HG03045 (cell line): ENCODE measurements around the gene LCA5L.
"Not testable (repeated sequence)": the region's sequence is repeated elsewhere in the genome, so short reads cannot be mapped to it uniquely, and the experiment has no call there.

Experiments
- ATAC-seq: cut with Tn5 transposase; IDR thresholded peaks from one replicate; pipeline ENCODE4 v1.9.1; 2021; ENCODE audit warnings: mild to moderate bottlenecking, moderate library complexity; ENCODE audit not compliant: unreplicated experiment

LCA5L gene

DNA sequence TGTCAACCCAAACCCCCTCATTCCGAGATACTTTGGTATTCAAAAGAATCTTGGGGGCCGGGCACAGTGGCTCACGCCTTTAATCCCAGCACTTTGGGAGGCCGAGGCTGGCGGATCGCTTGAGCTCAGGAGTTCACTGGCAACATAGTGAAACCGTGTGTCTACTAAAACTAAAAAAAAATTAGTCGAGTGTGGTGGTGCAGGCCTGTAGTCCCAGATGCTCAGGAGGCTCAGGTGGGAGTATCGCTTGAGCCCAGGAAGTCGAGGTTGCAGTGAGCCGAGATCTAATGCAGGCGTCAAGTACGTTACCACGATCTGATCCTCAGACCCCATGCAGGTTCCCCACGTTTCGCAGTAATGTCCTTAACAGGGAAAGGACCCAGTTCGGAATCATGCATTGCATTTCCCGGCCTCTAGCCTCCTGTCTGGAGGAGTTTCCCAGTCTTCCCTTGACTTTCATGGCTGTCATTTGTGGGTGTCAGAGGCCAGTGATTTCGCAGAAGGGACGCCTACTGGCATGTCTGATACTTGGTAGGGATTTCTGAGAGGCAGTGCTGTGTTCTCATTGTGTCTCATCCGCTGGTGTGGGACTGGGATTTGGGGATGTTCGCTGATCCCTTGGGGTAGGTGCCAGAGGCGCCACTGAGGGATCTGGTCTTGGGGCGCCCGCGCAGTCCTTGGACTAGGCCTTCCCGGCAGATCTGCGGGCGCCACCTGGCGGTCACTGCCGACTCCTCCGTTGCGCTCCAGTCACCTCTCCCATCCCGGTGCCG, 57.4 kb downstream of the LCA5L start:
- ATAC-seq, result peak; percentile 80

- no peak for ATAC-seq
Observed at GRCh38 chr21:39387461-39388037, 58.0 kb downstream of the LCA5L start.

DNA sequence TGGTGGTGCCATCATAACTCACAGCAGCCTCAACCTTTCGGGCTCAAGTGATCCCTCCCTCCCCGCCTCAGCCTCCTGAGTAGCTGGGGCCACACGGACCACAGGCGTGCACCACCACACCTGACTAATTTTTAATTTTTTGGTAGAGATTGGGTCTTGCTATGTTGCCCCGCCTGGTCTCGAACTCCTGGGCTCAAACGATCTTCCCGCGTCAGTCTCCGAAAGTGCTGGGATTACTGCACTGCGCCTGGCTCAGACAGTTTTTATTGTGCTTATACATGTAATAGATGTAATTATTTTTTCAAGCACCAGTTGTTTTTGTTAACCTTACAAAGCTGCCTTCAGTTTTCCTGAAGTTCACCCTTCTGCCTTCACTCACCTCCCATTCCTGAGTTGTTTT, 58.7 kb downstream of the LCA5L start:
- ATAC-seq, result no peak

DNA sequence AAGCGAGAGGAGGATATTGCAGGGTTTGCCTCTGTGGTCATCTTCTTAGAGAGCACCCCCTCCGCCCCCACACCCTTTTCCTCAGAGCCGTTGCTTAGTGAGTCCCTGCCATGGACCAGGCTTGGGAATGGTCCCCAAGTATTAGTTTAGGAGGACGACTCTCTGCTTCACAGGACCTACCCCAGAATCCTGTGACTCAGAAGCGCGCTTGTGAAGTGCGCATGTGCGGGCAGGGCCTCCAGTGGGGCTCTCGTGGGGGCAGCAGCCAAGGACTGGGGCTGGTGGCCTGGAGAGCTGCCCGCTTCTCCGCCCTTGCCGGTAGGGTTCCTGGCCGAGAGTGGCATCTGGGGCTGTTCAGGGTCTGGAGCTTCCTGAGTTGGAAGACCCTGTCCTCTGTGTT, 59.4 kb downstream of the LCA5L start:
- no peak for ATAC-seq

GRCh38 chr21:39385299-39386145, 60.1 kb downstream of the LCA5L start:
- no peak for ATAC-seq

- no peak for ATAC-seq
Observed at GRCh38 chr21:39384674-39385298, 60.8 kb downstream of the LCA5L start.

DNA sequence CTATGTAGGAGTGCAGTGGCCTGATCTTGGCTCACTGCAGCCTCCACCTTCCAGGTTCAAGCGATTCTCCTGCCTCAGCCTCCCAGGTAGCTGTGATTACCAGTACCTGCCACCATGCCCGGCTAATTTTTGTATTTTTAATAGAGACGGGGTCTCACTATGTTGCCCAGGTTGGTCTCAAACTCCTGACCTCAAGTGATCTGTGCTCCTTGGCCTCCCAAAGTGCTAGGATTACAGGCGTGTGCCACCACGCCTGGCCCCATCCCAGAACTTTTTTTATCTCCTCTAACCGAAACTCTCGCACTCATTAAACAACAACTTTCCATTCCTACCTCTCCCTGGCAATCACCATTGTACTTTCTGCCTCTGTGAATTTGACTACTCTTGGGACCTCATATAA, 63.5 kb downstream of the LCA5L start:
- ATAC-seq, result not testable (repeated sequence)

DNA sequence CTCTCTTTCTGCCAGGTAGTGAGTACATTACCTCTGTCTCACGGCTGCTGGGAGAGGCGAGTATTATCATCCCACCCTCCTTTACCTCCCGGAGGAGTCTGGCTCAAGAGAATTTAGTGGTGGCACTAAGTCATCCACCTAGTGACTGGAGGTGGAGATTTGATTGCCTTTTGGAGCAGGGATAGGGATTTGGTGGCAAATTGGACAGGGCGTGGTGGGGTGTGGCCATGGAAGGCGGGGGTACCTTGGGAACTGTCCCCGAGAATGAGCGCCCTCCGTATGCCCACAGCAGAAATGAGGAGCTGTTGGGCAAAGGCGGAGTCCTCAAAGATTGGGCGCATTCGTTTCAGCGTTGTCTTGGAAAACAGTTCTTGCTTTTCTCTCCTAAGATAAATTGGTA, 64.6 kb downstream of the LCA5L start:
- ATAC-seq, result no peak

DNA sequence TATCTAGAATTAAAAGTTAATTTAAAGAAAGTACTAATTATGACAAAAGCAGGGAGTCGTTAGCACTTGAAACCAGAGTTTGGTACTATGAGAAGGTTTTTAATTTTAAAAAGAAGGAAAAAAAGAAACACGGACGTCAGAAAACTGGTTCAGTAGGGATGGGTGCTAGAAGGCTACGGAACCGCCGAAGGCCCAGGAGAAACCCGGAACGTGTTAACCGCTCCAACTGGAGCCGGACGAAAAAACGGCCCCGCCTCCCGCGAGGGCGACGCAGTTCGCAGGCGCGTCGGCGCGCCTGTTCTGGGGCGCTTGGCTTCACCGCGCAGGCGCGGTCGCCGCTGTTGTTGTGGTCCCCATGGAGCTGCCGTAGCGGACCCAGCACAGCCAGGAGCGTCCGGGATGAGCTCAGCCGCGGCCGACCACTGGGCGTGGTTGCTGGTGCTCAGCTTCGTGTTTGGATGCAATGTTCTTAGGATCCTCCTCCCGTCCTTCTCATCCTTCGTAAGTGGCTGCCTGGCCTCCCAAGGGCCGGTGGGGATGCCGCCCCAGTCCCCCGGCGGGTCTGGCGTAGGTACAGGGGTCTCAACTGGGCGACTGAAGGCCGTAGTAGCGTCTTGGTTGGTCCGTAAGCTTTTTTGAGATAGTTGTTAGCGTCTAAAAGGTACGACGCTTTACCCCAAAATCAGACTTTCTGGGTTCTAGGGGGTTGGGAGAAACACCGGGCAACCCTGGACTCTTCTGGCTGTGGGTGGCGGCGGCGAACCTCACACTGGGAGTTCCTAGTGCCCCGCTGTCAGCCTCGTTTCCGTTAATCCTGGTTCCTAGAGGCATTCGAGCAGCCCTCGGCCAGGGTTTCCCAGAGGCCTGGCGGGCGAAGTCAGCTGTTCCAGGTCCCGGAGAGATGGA, 65.3 kb downstream of the LCA5L start:
- peak; percentile 96 for ATAC-seq

GRCh38 chr21:39377444-39378050, 68.0 kb downstream of the LCA5L start:
- no peak for ATAC-seq

DNA sequence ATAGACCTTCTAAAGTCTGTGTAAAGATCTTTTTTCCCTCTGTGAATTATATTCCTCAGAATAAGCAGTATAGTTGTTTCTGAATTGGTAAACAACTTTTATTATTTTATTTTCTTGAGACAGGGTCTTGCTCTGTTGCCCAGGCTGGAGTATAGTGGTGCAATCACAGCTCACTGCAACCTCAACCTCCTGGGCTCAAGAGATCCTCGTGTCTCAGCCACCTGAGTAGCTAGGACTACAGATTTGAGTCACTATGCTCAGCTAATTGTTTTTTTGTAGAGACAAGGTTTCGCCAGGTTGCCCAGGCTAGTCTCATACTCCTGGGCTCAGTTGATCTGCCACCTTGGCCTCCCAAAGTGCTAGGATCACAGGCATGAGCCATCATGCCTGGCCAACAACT, 70.1 kb downstream of the LCA5L start:
- no peak for ATAC-seq

DNA sequence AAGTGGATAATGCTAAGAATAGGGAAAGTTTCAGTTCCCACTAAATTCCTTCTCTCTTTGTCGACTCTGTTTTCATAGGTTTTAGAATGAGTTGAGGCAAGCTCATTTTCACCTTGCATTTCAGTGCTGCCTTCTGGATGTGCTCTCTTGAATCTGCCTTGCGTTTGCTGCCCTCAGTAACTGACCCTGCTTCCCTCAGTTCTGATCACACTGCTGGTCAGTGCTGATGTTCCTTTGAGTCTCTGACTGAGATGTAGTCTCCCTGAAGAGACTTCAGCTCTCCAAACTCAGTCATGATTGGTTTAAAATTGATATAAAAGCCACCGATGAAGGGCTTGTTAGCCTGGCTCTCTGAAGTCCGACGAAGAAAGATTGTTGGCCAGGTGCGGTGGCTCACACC, 71.5 kb downstream of the LCA5L start:
- no peak for ATAC-seq

DNA sequence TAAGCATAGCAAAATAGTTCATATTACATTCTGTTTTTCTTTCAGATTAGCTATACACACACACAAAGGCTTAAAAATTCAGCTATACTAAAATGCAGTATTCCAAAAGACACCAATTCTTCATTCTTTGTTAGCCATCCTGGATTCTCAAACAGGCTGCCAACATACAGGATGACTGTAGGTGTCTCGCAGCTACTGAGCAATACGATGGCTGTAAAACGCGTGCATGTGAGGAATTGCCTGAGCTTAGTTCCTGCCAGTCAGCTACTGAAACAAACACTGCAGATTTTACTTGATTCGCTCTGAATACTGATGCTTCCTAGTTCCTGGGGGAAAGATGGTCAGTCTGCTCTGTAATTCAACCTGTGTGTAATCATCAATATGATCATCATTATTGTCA, 71.9 kb downstream of the LCA5L start:
- ATAC-seq, result no peak

DNA sequence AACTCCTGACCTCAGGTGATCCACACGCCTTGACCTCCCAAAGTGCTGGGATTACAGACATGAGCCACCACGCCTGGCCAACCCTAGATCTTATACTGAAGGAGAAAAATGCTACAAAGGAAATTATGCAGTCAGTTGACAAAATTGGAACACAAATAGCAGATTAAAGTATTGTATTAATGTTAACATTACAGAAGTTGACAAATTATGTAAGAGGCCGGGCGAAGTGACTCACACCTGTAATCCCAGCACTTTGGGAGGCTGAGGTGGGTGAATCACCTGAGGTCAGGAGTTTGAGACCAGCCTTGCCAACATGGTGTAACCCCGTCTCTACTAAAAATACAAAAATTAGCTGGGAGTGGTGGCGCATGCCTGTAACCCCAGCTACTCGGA, 75.7 kb downstream of the LCA5L start:
- ATAC-seq, result not testable (repeated sequence)

DNA sequence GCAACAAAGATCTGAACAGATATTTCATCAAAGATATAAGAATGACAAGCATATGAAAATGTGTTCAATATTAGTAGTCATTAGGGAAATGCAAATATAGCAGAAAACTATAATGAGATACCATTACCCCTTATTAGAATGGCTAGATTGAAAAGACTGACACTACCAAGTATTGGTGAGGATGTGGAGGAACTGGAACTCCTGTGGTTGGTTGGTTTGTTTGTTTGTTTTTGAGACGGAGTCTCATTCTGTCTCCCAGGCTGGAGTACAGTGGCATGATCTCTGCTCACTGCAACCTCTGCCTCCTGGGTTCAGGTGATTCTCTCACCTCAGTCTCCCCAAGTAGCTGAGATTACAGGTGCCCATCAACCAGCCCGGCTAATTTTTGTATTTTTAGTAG, 77.8 kb downstream of the LCA5L start:
- no peak for ATAC-seq

DNA sequence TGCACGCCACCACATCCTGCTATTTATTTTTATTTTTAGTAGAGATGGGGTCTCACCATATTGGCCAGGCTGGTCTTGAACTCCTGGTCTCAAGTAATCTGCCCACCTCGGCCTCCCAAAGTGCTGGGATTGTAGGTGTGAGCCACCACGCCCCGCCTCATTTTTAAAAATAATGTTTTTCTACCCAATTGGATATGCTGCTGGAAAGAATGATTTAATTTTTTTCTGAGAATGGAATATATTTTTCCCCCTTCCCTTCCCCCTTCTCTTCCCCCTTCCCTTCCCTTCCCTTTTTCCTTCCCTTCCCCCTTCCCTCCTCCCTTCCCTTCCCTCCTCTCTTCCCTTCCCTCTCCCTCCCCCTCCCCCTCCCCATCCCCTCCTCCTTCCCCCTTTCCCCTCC, 79.0 kb downstream of the LCA5L start:
- ATAC-seq, result no peak

- ATAC-seq, result no peak
Observed at GRCh38 chr21:39364949-39365348, 80.6 kb downstream of the LCA5L start.

GRCh38 chr21:39363607-39364555, 81.7 kb downstream of the LCA5L start:
- no peak for ATAC-seq

GRCh38 chr21:39362733-39363132, 82.8 kb downstream of the LCA5L start:
- no peak for ATAC-seq
